ENCODE measurements around the gene ATP13A4.

ATP13A4 gene

DNA sequence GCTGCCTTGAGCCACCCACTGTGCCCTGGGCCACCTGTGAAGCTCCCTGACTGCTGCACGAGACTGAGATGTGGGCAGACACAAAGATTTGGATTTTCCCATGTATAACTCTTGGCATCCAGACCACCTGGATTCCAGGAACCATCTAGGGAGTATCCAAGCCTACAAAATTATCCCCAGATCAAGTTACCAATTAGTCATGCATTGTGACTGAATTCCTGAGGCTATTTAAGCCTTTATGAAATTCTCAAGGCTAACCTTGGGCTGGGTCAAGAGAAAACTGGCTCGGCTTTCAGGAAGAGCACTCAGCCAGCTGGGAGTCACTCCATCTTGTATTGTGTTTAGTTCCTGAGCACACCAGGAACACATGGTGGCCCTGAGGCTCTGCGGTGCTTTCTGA, 162.8 kb downstream of the ATP13A4 start:
- no peak for DNase-seq

DNA sequence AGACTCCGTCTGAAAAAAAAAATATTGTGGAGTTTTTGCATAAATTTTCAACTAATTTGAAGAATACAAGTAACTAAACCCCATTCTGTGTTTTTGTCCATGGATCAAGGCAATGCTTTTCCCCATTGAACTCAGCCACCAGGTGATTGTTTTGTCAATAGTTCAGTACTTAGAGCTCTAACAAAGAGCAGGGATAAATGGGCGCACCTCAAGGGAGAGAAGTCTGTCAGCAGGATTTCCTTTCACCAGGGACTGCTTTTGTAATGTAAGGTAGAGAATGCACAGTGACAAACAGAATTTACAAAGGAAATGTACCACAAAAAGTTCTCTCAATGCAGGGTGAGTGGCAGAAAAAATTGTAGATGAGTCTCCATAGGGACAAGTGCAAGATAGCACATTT, 165.4 kb downstream of the ATP13A4 start:
- no peak for DNase-seq

DNA sequence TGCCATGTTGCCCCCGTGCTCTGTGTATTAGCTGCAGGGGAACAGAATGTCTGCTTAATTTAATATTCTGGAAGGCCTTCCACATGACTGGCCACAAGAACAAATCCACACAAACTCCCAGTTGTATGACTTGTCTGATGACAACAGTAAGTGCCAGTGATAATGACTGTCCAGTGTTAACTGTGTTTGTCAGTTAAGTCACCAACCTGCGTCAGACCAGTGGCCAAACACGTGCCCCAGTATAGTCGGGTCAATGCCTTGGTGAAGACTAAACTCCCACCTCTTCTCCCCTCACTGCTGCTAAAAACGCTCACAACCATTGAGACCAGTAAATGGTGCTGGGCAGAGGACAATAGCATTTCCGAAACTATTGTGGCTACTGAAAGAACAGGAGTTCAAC, 166.3 kb downstream of the ATP13A4 start:
- no peak for DNase-seq

DNA sequence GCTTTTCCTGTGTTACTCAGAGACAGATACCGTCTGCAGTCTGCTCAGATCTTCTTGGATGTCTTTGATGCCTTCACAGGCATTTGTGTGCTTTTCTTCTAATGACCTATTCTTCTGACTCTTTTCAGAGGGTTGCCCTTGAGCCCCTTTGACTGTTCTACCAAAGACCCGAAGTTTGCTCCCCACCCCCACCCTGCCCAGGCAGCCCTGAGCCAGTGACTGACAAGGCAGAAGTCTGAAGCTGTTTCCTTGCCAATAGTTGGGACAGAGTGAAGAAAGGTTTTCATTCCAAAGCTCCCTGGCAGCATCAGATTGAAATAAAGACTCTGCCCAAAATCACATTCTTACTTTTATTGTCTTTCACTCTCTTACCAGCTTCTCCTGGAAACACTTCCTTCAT, 167.1 kb downstream of the ATP13A4 start:
- DNase-seq = no peak

DNA sequence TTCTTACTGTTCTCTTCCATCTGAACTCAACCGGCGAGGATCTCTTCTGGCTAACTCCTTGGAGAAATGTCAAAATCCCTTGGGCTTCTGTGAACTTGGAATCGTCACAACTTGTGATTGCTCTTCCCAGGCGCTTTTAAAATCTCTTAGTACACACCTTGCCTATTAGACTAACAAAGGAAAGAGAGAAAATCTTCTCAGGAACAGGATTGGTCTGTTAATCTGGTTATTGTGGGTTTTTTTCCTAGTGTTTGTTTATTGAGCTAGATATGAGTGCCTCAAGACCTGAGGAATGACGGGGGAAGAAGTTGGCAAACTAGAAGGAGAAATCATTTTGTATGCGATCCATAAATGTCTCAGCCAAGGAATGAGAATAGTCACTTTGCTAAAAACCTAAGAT, 176.0 kb downstream of the ATP13A4 start, which contains the start of gene ATP13A5:
Gene ATP13A5, minus strand, starts transcription at position 48 of the 400 bp plus-strand sequence. Its CDS starts 28 bp downstream, at position 20.
- no peak for DNase-seq

- no peak for DNase-seq
These were observed 177.1 kb downstream of the ATP13A4 start for GRCh38 chr3:193377591-193377990.

DNA sequence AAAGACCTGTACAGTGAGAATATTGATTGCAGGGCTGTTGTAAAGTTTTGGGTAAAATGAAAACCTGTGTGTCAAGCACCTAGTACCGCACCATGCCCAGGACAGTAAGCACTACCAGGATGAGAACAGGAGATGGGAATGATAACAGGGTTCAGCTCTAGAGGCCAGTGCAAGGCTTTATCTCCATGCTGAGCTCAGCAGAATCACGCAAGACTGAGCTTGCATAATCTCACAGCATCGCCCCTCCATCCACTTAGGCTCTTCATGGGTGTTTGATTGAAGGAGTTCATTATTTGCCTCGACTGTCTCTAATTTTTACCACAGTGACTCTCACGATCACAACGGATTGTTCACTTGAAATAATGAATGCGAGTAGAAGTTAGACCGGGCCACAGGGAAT, 179.1 kb downstream of the ATP13A4 start:
- no peak for DNase-seq

- no peak for DNase-seq
These were observed 181.9 kb downstream of the ATP13A4 start for GRCh38 chr3:193372783-193373182.

DNA sequence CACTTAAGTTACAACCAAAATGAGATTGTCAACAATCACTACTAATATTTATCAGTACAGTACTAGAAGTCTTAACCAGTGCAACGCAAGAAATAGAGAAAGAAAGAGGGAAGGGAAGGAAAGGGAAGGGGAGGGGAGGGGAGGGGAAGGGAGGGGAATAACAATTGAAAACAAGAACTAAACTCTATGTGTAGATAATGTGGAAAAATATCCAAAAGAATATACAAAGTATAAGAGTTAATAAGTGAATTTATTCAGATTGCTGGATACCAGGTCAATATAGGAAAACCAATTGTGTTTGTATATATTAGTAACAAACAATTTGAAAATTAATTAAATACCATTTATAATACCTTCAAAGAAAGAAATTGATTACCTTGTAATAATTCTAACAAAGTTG, 186.8 kb downstream of the ATP13A4 start:
- no peak for DNase-seq

GRCh38 chr3:193357291-193357690, 197.4 kb downstream of the ATP13A4 start:
- DNase-seq = no peak

DNA sequence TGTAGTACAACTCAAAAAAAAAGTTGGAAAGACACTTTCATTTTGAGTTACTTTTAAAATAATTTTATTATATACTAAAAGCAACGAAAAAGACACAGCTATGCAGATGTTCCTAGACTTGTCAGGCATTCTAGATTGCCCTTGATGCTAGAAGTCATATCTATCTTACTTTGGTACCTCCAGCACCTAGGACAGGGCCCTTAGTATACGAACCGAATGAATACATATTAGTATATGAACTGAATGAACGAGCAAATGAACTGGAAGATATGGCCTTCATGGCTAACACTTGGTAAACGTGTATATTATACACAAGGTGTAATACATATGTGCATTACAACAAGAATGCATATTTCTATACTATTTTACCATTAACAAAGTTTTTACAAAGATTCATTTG, 200.3 kb downstream of the ATP13A4 start:
- no peak for DNase-seq
